ENCODE measurements around the gene KSR2.

Gene KSR2

DNA sequence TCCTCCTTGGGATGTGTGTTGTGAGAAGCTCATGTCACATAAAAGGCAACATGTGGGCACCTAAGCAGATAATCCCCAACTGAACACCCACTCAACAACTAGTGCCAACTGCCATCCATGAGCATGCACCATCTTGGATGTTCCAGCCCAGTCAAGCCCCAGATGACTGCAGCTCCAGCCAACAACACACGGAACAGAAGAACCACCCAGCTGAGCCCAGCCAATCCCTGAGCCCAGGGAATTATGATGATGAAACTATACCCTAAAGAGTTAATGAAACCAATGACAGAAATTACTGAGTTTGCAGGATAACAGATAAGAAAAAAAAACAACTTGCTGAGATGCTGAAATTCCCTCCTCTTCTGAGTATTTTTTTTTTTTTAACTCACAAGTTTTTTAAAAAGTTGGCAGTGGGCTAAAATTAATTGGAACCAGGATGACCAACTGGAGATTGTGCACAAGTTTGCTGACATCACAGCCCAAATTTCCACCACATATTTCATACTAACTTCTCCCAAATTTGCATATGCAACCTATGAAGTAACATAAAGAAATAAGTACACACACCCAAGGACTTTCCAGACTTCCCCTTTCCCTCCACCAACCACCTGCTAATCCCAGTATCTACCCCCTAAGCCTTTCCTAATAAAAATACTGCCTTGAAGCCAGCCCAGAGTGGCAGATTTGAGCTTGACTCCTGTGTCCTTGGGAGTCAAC lies 124.5 kb downstream of the KSR2 start:
- no peaks in the 10 kb centered on the region for H3K36me3 Mint-ChIP-seq (ENCODE audit: low read depth)
- H3K27me3 Mint-ChIP-seq: peaks cover 27% of the 10 kb centered on the region

DNA sequence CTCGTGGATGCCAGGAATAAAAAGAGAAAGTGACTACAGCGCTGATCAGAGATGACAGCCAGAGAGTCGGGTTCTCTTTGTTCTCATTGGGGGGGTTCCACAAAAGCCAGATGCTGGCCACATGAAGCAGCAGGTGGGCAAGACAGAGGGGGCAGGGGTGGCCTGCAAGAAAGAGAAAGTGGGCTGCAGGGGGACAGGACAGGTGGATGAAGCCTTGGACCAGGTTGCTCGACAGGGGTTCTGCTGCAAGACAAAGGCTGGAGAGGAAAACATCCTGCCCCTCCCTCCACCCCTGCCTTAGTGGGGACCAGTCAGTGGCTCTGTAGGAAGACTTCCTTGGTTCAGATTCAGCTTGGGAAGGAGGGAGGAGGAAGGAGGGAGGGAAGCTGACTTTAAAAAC lies 126.2 kb downstream of the KSR2 start:
- Mint-ChIP-seq H3K4me1 (no peaks in the 10 kb centered on the region), H3K27ac (no peak overlapping the region), H3K9me3 (peaks cover 4% of the 10 kb centered on the region), H3K36me3 (ENCODE audit: low read depth) (no peaks in the 10 kb centered on the region), H3K27me3 (peaks cover 19% of the 10 kb centered on the region), H3K4me3 (no peak overlapping the region)
- DNase-seq (no peak), ATAC-seq (no peak)

More for the DNA sequence above, 124.5 kb downstream of the KSR2 start:
- DNase-seq: no peak
- ATAC-seq: no peak
- Mint-ChIP-seq H3K4me1 (no peaks in the 10 kb centered on the region), H3K27ac (no peak overlapping the region), H3K4me3 (no peak overlapping the region), H3K9me3 (peaks cover 4% of the 10 kb centered on the region)

DNA sequence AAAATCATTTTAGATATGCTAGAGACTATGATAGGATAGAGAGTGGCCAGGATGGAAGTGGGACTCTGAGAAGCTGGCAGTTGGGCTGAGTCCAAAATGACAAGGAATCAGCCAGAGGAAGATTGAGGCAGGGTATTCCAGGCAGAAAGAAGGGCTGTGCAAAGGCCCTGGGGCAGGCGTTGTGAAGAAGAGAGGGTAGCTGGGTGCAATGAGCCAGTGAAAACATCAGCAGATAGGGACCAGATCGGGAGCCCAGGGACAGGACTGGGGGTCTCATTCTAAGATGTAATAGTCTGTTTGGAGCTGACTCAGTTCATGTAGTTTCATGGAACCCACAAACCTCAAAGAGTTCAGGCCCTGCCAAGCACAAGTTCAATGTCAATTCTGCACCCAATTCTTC lies 126.6 kb downstream of the KSR2 start:
- DNase-seq: no peak
- no peaks in the 10 kb centered on the region for H3K4me1 Mint-ChIP-seq
- no peak overlapping the region for H3K27ac Mint-ChIP-seq
- no peaks in the 10 kb centered on the region for H3K36me3 Mint-ChIP-seq (ENCODE audit: low read depth)
- H3K9me3 Mint-ChIP-seq: peaks cover 4% of the 10 kb centered on the region
- H3K27me3 Mint-ChIP-seq: peaks cover 22% of the 10 kb centered on the region
- no peak overlapping the region for H3K4me3 Mint-ChIP-seq
- no peak for ATAC-seq

DNA sequence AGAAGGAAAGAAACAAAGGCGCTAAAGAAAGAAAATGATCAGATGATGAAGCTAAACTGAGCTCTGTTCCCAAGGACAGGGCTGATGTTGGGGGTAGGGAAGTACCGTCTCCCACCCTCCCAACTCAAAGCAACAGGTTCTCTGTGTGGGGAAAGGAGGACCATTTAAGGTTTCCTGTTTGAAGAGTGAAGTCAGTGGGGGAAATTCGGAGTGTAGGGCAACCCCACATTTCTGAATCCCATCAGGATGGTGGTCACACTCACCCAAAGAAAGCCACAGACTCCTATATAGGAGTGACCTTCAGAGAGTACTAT lies 131.1 kb downstream of the KSR2 start:
- H3K4me3 Mint-ChIP-seq: no peak overlapping the region
- ATAC-seq: no peak
- H3K9me3 Mint-ChIP-seq: no peaks in the 10 kb centered on the region
- no peak for DNase-seq
- peaks cover 2% of the 10 kb centered on the region for H3K4me1 Mint-ChIP-seq
- no peaks in the 10 kb centered on the region for H3K36me3 Mint-ChIP-seq (ENCODE audit: low read depth)
- no peak overlapping the region for H3K27ac Mint-ChIP-seq
- peaks cover 13% of the 10 kb centered on the region for H3K27me3 Mint-ChIP-seq

DNA sequence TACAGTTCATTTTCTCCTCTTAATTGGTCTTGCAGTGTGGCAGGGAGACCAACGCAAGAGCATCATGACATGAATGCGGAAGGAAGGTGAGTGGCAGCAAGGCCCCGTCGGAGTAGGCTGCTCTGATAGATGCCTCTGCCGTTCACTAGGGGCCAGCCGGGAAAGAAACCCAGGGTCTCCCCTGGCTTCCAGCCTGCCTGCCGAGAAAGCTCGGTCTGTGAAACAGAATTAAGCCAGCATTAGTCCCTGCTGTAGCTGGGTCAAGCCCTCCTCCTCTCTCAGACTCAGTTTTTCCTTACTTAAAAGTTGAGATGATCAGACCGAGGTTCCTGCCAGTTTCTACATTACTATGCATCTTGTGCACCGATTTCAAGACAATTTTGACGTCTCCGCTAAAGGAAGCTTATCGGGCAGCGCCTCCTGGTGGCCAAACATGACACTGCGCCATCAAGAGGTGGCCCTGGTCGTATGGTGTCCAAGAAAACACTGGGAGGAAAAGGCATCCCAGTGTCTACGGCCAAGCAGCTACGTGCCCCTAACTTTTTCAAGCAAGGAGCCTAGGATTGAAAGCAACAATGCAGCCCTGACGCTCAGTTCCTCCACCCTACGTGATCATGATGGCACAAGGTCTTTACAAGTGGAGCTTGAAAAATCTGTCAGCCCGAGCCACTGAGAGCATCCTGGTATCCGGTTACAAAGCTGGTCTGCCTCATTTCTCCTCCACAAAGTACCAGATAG lies 131.6 kb downstream of the KSR2 start:
- ATAC-seq (peak; percentile 62), DNase-seq (peak; percentile 77)
- Mint-ChIP-seq H3K4me1 (peaks cover 2% of the 10 kb centered on the region), H3K27ac (no peak overlapping the region), H3K4me3 (no peak overlapping the region), H3K9me3 (no peaks in the 10 kb centered on the region), H3K27me3 (peaks cover 12% of the 10 kb centered on the region), H3K36me3 (ENCODE audit: low read depth) (no peaks in the 10 kb centered on the region)

DNA sequence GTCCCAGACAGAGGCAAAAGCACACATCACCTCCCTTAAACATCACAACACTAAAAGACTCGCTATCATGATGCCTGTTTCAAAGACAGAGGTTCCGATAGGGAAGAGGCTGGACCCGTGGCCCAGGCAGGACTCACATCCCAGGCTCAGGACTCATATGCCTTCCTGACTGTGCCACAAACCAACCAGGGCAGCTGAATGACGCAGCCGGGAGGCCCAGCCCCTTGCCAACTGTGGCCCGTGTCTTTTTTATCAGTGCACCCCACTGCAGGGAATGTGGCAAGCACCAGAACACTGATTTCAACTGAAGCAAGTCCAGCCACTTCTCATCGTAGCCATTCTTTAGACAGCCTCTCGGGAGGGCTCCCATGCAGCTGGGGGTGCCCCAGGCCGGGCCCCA lies 132.3 kb downstream of the KSR2 start:
- ATAC-seq (no peak), DNase-seq (no peak)
- Mint-ChIP-seq H3K4me3 (no peak overlapping the region), H3K4me1 (peaks cover 2% of the 10 kb centered on the region), H3K9me3 (no peaks in the 10 kb centered on the region), H3K27ac (no peak overlapping the region), H3K27me3 (peaks cover 8% of the 10 kb centered on the region), H3K36me3 (ENCODE audit: low read depth) (no peaks in the 10 kb centered on the region)

DNA sequence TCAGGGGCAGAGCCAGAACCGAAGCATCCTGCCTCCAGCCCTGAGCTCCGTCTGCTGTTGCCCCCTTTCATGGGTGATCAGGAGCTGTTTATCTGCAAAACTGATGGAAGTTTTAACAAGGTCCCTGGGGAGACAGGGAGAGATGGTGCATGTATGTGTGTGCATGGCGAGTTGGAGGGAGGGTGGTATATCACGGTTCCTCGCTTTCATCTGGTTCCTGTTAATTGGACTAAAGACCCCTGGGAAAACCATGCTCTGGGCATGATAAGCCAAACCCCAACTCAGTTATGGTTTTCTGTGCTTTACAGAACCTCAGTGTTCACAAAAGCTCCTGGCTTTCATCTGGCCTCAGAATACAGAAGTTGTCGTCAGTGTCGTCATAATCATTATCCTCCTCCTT lies 133.6 kb downstream of the KSR2 start:
- ATAC-seq: no peak
- Mint-ChIP-seq H3K9me3 (no peaks in the 10 kb centered on the region), H3K4me3 (no peak overlapping the region), H3K27ac (no peak overlapping the region), H3K36me3 (ENCODE audit: low read depth) (no peaks in the 10 kb centered on the region), H3K27me3 (peaks cover 8% of the 10 kb centered on the region), H3K4me1 (peaks cover 2% of the 10 kb centered on the region)
- no peak for DNase-seq

DNA sequence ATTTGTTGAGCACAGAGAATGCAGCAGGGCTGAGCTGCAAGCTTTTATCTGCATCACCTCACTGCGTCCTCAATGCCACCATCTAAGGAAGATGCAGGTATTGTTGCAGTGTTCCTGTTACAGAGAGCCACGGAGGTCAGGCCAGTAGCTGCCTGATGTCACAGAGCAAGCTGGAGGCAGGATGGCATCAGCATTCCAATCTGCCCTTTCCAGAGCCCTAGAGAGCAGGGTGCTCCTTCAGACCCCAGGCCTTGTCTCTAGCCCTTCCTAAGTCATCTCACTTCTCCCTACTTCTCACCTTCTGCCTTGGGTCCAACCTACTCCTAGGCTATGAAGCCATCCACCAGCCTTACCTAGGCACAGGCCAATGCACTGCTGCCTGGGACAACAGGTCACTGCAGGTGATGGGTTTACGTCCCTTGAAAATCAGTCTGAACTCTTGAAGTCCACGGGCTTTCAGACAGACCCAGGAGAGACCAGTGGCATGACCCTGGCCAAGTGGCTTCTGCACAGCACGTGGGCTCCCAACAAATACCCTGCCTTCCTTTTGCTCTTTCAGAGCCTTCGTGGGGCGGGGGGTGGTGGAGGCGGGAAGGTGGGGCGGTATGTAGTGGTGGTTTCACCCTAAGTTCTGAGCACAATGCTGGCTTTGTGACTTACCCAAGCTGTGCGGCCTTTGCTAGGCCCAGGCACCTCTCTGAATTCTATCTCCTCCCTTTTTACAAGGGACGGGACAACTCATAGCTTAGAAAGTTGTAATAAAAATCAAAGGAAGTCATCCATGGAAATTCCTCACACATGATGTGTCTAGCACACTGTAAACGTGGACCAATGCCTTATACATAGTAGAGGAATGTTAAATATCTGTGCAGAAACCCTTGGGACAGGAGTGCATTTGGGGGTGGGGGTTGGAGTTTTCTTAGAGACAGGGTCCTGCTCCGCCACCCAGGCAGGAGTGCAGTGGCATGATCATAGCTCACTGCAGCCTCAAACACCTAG lies 136.0 kb downstream of the KSR2 start:
- H3K27ac Mint-ChIP-seq: no peak overlapping the region
- H3K4me1 Mint-ChIP-seq: peaks cover 2% of the 10 kb centered on the region
- ATAC-seq (no peak), DNase-seq (no peak)
- peaks cover 2% of the 10 kb centered on the region for H3K36me3 Mint-ChIP-seq (ENCODE audit: low read depth)
- peaks cover 9% of the 10 kb centered on the region for H3K9me3 Mint-ChIP-seq
- no peak overlapping the region for H3K4me3 Mint-ChIP-seq
- H3K27me3 Mint-ChIP-seq: peaks cover 5% of the 10 kb centered on the region

DNA sequence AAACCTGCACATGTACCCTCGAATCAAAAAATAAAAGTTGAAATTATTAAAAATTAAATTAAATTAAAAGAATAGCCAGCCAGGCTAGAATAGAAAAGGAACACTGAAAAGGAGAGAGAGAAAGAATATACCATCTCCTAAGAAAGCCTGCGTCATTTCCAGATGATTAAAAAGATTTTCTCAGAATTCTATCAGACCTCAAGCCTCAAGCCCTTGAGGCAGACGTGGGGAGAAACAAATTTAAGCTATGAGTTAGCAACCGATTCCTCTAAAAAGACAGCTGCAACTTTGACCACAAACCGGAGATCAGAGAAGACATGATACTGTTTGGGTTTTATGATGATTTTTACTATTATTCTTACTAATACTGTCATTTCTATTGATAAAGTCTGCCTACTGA lies 138.3 kb downstream of the KSR2 start:
- Mint-ChIP-seq H3K27ac (no peak overlapping the region), H3K36me3 (ENCODE audit: low read depth) (peaks cover 2% of the 10 kb centered on the region), H3K4me1 (no peaks in the 10 kb centered on the region), H3K27me3 (no peaks in the 10 kb centered on the region), H3K4me3 (no peak overlapping the region), H3K9me3 (peaks cover 9% of the 10 kb centered on the region)
- DNase-seq (no peak), ATAC-seq (no peak)

DNA sequence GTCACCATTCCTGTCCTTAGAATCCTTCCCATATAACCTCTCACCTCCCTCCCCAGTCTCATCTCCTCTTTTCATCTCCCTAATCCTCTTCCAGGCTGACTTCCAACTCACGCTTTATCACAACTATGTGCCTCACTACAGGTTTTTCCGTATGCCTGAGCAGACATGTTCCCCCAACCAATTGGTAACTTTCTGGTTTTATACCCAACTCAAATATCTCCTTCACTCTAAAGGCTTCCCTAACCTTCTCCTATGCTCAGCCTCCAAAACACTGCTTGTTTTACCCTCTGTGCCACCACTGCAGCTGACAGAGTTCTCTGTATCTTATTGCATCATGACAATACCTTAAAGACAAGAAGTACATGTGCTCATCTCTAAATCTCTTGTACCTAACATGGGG lies 139.7 kb downstream of the KSR2 start:
- ATAC-seq (no peak), DNase-seq (no peak)
- H3K27ac Mint-ChIP-seq: no peak overlapping the region
- no peaks in the 10 kb centered on the region for H3K27me3 Mint-ChIP-seq
- peaks cover 2% of the 10 kb centered on the region for H3K36me3 Mint-ChIP-seq (ENCODE audit: low read depth)
- H3K4me3 Mint-ChIP-seq: no peak overlapping the region
- peaks cover 9% of the 10 kb centered on the region for H3K9me3 Mint-ChIP-seq
- no peaks in the 10 kb centered on the region for H3K4me1 Mint-ChIP-seq

DNA sequence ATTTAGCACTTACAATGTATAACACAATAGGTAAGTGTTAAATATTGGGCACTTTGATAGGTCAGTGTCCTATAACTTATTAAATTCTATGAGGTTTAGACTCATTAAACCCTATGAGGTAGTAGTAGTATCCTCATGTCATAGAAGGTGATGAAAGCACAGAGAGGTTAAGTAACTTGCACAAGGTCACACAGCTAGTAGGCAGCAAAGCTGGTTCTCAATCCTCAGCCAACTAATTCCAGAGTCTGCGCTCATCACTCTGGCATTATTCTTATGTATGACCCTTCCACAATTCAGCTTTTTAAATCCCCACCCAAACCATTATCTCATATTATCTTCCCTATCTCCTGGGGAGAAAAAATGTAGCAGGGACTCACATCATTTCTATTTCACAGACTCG lies 141.1 kb downstream of the KSR2 start:
- ATAC-seq: no peak
- Mint-ChIP-seq H3K4me1 (no peaks in the 10 kb centered on the region), H3K27ac (no peak overlapping the region), H3K36me3 (ENCODE audit: low read depth) (peaks cover 2% of the 10 kb centered on the region), H3K27me3 (peaks cover 2% of the 10 kb centered on the region), H3K4me3 (no peak overlapping the region), H3K9me3 (peaks cover 14% of the 10 kb centered on the region)
- no peak for DNase-seq

DNA sequence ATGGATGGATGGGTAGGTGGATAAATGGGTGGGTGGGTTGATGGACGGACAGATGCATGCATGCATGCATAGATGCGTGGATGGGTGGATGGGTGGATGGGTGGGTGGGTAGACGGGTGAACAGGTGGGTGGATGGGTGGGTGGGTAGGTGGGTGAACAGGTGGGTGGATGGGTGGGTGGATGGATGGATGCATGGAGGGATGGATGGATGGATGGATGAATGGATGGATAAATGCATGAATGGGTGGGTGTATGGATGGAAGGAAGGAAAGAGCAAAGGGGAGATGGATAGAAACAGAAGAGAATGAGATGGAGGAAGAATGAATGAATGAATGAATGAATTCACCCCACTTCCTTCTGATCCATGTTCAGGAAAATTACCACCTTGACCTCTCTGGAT lies 143.0 kb downstream of the KSR2 start:
- Mint-ChIP-seq H3K27me3 (peaks cover 8% of the 10 kb centered on the region), H3K27ac (no peak overlapping the region), H3K9me3 (peaks cover 14% of the 10 kb centered on the region), H3K4me3 (no peak overlapping the region), H3K36me3 (ENCODE audit: low read depth) (peaks cover 2% of the 10 kb centered on the region), H3K4me1 (no peaks in the 10 kb centered on the region)
- DNase-seq (no peak), ATAC-seq (no peak)

DNA sequence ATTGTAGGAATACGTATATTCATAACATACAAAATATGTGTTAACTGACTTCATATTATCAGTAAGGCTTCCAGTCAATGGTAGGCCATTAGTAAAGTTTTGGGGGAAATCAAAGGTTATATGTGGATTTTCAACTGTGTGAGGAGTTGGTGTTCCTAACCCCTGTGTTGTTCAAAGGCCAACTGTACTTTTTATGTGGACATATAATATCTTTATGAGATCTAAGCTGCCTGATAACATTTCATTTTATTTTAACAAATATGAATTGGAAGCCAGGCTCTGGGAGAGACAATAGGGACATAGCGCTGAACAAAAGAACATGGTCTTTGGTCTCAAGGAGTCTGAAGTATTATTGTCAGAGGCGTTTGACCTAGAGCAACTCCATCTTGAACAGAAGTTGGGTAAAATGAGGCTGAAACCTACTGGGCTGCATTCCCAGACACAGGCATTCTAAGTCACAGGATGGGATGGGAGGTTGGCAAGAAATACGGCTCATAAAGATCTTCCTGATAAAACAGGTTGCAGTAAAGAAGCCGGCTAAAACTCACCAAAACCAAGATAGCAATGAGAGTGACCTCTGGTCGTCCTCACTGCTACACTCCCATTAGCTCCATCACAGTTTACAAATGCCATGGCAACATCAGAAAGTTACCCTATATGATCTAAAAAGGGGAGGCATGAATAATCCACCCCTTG lies 147.2 kb downstream of the KSR2 start:
- Mint-ChIP-seq H3K4me1 (no peaks in the 10 kb centered on the region), H3K36me3 (ENCODE audit: low read depth) (no peaks in the 10 kb centered on the region), H3K4me3 (no peak overlapping the region), H3K27ac (no peak overlapping the region), H3K27me3 (peaks cover 10% of the 10 kb centered on the region), H3K9me3 (peaks cover 5% of the 10 kb centered on the region)
- ATAC-seq: no peak
- DNase-seq: no peak

DNA sequence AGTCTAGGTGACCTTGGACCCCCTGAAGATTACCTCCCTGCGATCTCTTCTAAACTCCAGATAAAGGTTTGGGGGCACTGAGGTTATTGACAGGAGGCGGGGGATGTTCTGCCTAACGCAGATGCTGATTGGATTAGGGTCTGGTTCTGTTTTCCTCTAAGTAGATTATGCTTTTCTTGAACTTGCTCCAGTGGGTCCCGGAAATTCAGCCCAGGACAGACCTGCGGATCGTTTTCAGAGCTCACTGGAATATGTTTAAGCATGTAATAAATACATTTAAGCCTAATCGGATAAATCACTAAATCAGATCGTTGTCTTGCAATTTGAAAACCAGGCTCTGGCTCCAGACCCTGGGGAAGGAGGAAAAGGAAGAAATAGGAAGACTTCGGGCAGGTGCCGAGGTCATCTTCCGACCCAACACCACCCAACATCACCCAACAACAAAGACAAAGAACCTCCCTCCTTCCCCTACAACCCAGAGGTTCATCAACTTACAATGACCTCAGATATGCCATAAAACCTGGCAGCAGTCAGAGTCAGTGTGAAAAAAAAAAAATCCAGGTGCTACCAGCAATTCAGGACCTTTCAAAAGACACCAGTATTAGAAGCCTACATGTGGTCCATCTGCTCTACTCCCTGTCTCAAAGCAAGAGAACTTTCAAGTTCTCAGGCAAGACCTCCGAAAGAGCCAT lies 148.4 kb downstream of the KSR2 start:
- no peaks in the 10 kb centered on the region for H3K4me1 Mint-ChIP-seq
- H3K27ac Mint-ChIP-seq: no peak overlapping the region
- H3K27me3 Mint-ChIP-seq: peaks cover 10% of the 10 kb centered on the region
- peaks cover 5% of the 10 kb centered on the region for H3K9me3 Mint-ChIP-seq
- no peak for ATAC-seq
- H3K36me3 Mint-ChIP-seq (ENCODE audit: low read depth): no peaks in the 10 kb centered on the region
- no peak for DNase-seq
- H3K4me3 Mint-ChIP-seq: no peak overlapping the region
